K562 (cell line): Measurements from ENCODE around the gene DLG4. TPM values are rescaled to one million over a fixed set of nuclear protein-coding genes. Genes with fewer than 3 reads are reported as not detected.

Source experiments
- C11orf30 ChIP-seq: fragments of 450-650 bp; IDR thresholded peaks from 2 replicates; pipeline ENCODE4 v1.6.1; 2016; ENCODE audit warnings: low read depth, mild to moderate bottlenecking
- CCAR2 ChIP-seq: fragments of 200-400 bp; formaldehyde crosslinking; IDR thresholded peaks from 2 replicates; pipeline ENCODE4 v1.6.1; 2017; ENCODE audit warnings: mild to moderate bottlenecking, low read depth, low read length
- ETV5 ChIP-seq: sonication (generic); formaldehyde crosslinking; IDR thresholded peaks from 2 replicates; pipeline ENCODE4 v1.4.0; 2020; ENCODE audit warnings: low read depth, mild to moderate bottlenecking, missing genetic modification reagents
- EWSR1 ChIP-seq: fragments of 450-650 bp; IDR thresholded peaks from 2 replicates; pipeline ENCODE4 v1.6.1; 2018; ENCODE audit warnings: borderline replicate concordance, mild to moderate bottlenecking, low read depth, moderate library complexity; ENCODE audit not compliant: partially characterized antibody
- JUNB ChIP-seq: fragments of 450-650 bp; formaldehyde crosslinking; conservative IDR thresholded peaks from 2 replicates; pipeline ENCODE4 v1.4.0; 2020; ENCODE audit warnings: mild to moderate bottlenecking
- NFIX ChIP-seq: fragments of 250-450 bp; sonication (Bioruptor Pico); IDR thresholded peaks from 2 replicates; pipeline ENCODE4 v1.4.0; 2020; ENCODE audit warnings: low read depth, mild to moderate bottlenecking, moderate library complexity
- PHF8 ChIP-seq: fragments of 200-600 bp; sonication (generic); IDR thresholded peaks from 2 replicates; pipeline ENCODE4 v1.6.1; 2012; ENCODE audit warnings: mixed run types, mild to moderate bottlenecking, inconsistent platforms, low read length, moderate library complexity, borderline replicate concordance
- SREBF1 ChIP-seq: fragments of 150-350 bp; IDR thresholded peaks from 2 replicates; pipeline ENCODE4 v1.6.1; 2014; ENCODE audit warnings: antibody characterized with exemption, low read depth, low read length, borderline replicate concordance
- TARDBP ChIP-seq: fragments of 450-650 bp; IDR thresholded peaks from 2 replicates; pipeline ENCODE4 v1.6.1; 2016
- ZNF134 ChIP-seq: fragments of 250-450 bp; sonication (Bioruptor Pico); conservative IDR thresholded peaks from 2 replicates; pipeline ENCODE4 v1.4.0; 2020
- ZNF79 ChIP-seq: fragments of 250-450 bp; sonication (Bioruptor Pico); IDR thresholded peaks from 2 replicates; pipeline ENCODE4 v1.4.0; 2020; ENCODE audit warnings: low read depth, mild to moderate bottlenecking, moderate library complexity
- polyA plus RNA-seq, 8 experiments: library from polyadenylated mRNA; depleted of rRNA in 4 of 8; stranded (reverse) in 5 of 8; unstranded in 3 of 8; fragments of >200 nt; fragmentation: Nextera tagmentation in 2 of 8; fragmentation: Illumina TruSeq in 1 of 8; extraction: Ambion mirVana in 2 of 8; extraction: Trizol in 1 of 8; gene quantifications; 2 replicates each; pipeline versions ENCODE4 v1.2.1 to v1.2.3, GENCODE V29; 2011 to 2014; ENCODE audit warnings: inconsistent platforms in 1 of 8, missing spikeins in 1 of 8
- total RNA-seq, 7 experiments: library from RNA; depleted of rRNA in 6 of 7; stranded (reverse); fragments of >200 nt in 6 of 7; fragmentation: Illumina TruSeq in 2 of 7; extraction: Trizol in 2 of 7; gene quantifications; 2 replicates each; pipeline versions ENCODE4 v1.2.1 to v1.2.3, GENCODE V29; 2011 to 2021; ENCODE audit warnings: low replicate concordance in 1 of 7
- TF ChIP-seq, protein P1 (sequence below), 2 experiments: fragments of 450-650 bp in 1 of 2; sonication (generic) in 1 of 2; formaldehyde crosslinking in 1 of 2; IDR thresholded peaks; 2 replicates each; pipeline versions ENCODE4 v1.7.1 to v1.9.0; 2016 to 2022; ENCODE audit warnings: inconsistent platforms in 1 of 2, mild to moderate bottlenecking in 1 of 2, missing genetic modification reagents in 1 of 2
- TF ChIP-seq, protein P2 (sequence below), 2 experiments: fragments of 200-800 bp in 1 of 2; sonication (Bioruptor generic) in 1 of 2; sonication (generic) in 1 of 2; formaldehyde crosslinking in 1 of 2; IDR thresholded peaks in 1 of 2; conservative IDR thresholded peaks in 1 of 2; 2 replicates each; pipeline versions ENCODE4 v1.5.0 to v1.6.1; 2016 to 2020; ENCODE audit warnings: missing compliant biosample characterization in 1 of 2, missing genetic modification characterization in 1 of 2, missing genetic modification reagents in 1 of 2
- TF ChIP-seq, protein P3 (sequence below), 2 experiments: fragments of 250-450 bp in 1 of 2; fragments of 450-650 bp in 1 of 2; sonication (Bioruptor Pico) in 1 of 2; IDR thresholded peaks; 2 replicates each; pipeline versions ENCODE4 v1.6.1 to v1.8.0; 2016 to 2021; ENCODE audit warnings: mild to moderate bottlenecking in 2 of 2, moderate library complexity in 2 of 2, missing compliant biosample characterization in 1 of 2, missing genetic modification characterization in 1 of 2

DLG4 gene
- total and polyA plus RNA-seq, 9 of the 15 experiments (the other 6 are each of a cell fraction or from before 2014, with no cell fraction given): 0.03 to 12.0 (median 4.1) TPM

DNA sequence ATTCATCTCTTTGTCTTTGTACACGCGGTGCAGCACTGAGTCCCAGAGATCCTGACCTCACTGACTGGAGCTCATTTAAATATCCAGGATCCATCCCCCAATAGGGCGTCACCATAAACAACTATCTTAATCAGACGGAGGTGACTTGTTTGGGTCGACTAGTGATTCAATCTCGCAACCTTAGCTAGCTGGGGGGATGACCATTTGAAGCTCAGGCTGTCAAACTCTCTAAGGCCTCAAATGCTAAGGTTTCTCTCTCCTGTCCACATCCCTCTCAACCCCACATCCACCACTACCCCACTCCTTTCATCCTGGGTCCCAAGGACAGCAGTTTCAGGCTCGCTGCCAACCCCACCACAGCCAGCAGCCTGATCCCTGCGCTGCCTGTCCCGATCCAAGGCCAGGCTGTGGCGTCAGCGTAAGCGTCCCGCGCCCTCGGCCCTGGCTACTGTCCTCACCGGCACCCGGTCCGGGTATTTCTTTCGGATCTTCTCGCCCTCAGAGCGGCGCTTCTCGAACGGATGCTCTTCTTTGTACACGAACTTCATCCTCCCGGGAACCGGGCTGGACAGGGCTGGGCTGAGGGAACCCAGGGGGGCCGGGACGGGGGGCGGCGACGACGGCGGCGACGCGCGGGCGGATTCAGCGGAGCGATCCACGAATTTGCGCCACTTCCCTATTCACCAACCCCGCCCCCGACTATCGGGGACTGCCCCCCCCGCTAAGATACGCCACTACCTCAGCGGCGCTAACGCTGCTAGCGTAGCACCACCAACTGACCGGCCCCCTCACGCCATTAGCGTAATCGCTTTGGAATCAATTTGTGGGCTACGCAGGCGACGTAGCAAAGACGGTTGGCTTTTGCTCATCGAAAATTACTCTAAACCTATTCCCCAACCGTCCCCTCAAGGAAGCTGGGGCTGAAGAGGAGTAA is 22.4 kb upstream of the DLG4 start, which contains the start of gene GABARAP (continued):
- TF ChIP-seq, protein P1, sequence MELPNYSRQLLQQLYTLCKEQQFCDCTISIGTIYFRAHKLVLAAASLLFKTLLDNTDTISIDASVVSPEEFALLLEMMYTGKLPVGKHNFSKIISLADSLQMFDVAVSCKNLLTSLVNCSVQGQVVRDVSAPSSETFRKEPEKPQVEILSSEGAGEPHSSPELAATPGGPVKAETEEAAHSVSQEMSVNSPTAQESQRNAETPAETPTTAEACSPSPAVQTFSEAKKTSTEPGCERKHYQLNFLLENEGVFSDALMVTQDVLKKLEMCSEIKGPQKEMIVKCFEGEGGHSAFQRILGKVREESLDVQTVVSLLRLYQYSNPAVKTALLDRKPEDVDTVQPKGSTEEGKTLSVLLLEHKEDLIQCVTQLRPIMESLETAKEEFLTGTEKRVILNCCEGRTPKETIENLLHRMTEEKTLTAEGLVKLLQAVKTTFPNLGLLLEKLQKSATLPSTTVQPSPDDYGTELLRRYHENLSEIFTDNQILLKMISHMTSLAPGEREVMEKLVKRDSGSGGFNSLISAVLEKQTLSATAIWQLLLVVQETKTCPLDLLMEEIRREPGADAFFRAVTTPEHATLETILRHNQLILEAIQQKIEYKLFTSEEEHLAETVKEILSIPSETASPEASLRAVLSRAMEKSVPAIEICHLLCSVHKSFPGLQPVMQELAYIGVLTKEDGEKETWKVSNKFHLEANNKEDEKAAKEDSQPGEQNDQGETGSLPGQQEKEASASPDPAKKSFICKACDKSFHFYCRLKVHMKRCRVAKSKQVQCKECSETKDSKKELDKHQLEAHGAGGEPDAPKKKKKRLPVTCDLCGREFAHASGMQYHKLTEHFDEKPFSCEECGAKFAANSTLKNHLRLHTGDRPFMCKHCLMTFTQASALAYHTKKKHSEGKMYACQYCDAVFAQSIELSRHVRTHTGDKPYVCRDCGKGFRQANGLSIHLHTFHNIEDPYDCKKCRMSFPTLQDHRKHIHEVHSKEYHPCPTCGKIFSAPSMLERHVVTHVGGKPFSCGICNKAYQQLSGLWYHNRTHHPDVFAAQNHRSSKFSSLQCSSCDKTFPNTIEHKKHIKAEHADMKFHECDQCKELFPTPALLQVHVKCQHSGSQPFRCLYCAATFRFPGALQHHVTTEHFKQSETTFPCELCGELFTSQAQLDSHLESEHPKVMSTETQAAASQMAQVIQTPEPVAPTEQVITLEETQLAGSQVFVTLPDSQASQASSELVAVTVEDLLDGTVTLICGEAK (IDR thresholded peaks at IDR 0.05): 0 out of 2 replicates have a peak, but pooled peaks have one; percentile 17
- TF ChIP-seq, protein P1 (CRISPR knock-in tag; IDR thresholded peaks at IDR 0.05): no peak
- TF ChIP-seq NFIX (CRISPR knock-in tag): no peak
- TF ChIP-seq, protein P2, sequence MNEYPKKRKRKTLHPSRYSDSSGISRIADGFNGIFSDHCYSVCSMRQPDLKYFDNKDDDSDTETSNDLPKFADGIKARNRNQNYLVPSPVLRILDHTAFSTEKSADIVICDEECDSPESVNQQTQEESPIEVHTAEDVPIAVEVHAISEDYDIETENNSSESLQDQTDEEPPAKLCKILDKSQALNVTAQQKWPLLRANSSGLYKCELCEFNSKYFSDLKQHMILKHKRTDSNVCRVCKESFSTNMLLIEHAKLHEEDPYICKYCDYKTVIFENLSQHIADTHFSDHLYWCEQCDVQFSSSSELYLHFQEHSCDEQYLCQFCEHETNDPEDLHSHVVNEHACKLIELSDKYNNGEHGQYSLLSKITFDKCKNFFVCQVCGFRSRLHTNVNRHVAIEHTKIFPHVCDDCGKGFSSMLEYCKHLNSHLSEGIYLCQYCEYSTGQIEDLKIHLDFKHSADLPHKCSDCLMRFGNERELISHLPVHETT (CRISPR knock-in tag; conservative IDR thresholded peaks at IDR 0.05 in 1 of 2, IDR thresholded peaks at IDR 0.05 in 1 of 2): peak in 1 of 2 experiments; percentile 31; a peak in 1 of 4 replicates
- no peak for TF ChIP-seq ZNF134
- no peak for TF ChIP-seq ZNF79
- no peak for TF ChIP-seq TARDBP
- peak; percentile 59; the same call in 1 of the 2 replicates for TF ChIP-seq PHF8
- TF ChIP-seq C11orf30: 0 out of 2 replicates have a peak, but pooled peaks have one; percentile 12
- TF ChIP-seq, protein P3, sequence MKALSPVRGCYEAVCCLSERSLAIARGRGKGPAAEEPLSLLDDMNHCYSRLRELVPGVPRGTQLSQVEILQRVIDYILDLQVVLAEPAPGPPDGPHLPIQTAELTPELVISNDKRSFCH (CRISPR knock-in tag; IDR thresholded peaks at IDR 0.05): no peak
- TF ChIP-seq, protein P3 (tag; IDR thresholded peaks at IDR 0.05): no peak
- TF ChIP-seq SREBF1: no peak
- TF ChIP-seq EWSR1: no peak
- TF ChIP-seq JUNB (CRISPR knock-in tag): no peak
- no peak for TF ChIP-seq ETV5 (CRISPR knock-in tag)
- TF ChIP-seq CCAR2: no peak
